ENCODE data around the gene SMPD3.

The SMPD3 gene

GRCh38 chr16:68375801-68376536, 72.3 kb downstream of the SMPD3 start:
- Histone ChIP-seq H3K4me3 (no peak overlapping the region), H3K36me3 (no peaks in the 10 kb centered on the region), H3K9me3 (replicated peaks in 1 of 11) (no peaks in the 10 kb centered on the region), H3K9ac (no peak overlapping the region), H3K27me3 (peaks cover 0 to 61% (median 13%) of the 10 kb centered on the region in 11 experiments; a peak in 17 of 22 replicates), H3K4me1 (peaks cover 25 to 44% (median 39%) of the 10 kb centered on the region in 10 experiments), H3K4me2 (no peak overlapping the region), H4K20me1 (peaks cover 0 to 70% (median 0%) of the 10 kb centered on the region in 11 experiments; a peak in 7 of 22 replicates), H3K27ac (no peak overlapping the region)
- no peak for TF ChIP-seq Cebpa-rat (IDR thresholded peaks at IDR 0.05)

GRCh38 chr16:68374961-68375660, 73.2 kb downstream of the SMPD3 start:
- Histone ChIP-seq H4K20me1 (peaks cover 0 to 75% (median 0%) of the 10 kb centered on the region in 11 experiments; a peak in 11 of 22 replicates), H3K27me3 (peaks cover 0 to 69% (median 19%) of the 10 kb centered on the region in 11 experiments; a peak in 17 of 22 replicates), H3K4me1 (peaks cover 33 to 53% (median 48%) of the 10 kb centered on the region in 10 experiments), H3K4me3 (no peak overlapping the region), H3K4me2 (no peak overlapping the region; a peak in 1 of 22 replicates), H3K36me3 (no peaks in the 10 kb centered on the region), H3K9me3 (replicated peaks in 1 of 11) (no peaks in the 10 kb centered on the region), H3K9ac (no peak overlapping the region), H3K27ac (no peak overlapping the region)
- no peak for TF ChIP-seq Cebpa-rat (IDR thresholded peaks at IDR 0.05)

- H3K27me3 ChIP-seq = peaks cover 0 to 66% (median 19%) of the 10 kb centered on the region in 11 experiments; a peak in 17 of 22 replicates
- H3K9ac ChIP-seq = no peak overlapping the region
- no peak overlapping the region for H3K4me3 ChIP-seq
Measured at GRCh38 chr16:68374246-68374805, 74.0 kb downstream of the SMPD3 start.

GRCh38 chr16:68373528-68374245, 74.6 kb downstream of the SMPD3 start:
- no peak for TF ChIP-seq Cebpa-rat (IDR thresholded peaks at IDR 0.05)
- Histone ChIP-seq H3K27ac (no peak overlapping the region), H3K27me3 (peaks cover under 1 to 66% (median 21%) of the 10 kb centered on the region in 11 experiments; a peak in 19 of 22 replicates), H3K4me1 (peaks cover 40 to 56% (median 51%) of the 10 kb centered on the region in 10 experiments), H3K36me3 (no peaks in the 10 kb centered on the region), H3K9me3 (replicated peaks in 1 of 11) (no peaks in the 10 kb centered on the region), H3K9ac (no peak overlapping the region), H3K4me3 (no peak overlapping the region), H4K20me1 (peaks cover 0 to 74% (median 0%) of the 10 kb centered on the region in 11 experiments; a peak in 11 of 22 replicates), H3K4me2 (peak overlapping the region in 7 of 11 experiments; percentile 4 to 84 (median 29); a peak in 7 of 22 replicates)

More at GRCh38 chr16:68374246-68374805, 74.0 kb downstream of the SMPD3 start:
- no peak overlapping the region for H3K4me2 ChIP-seq
- no peaks in the 10 kb centered on the region for H3K9me3 ChIP-seq (replicated peaks in 1 of 11)
- no peak for TF ChIP-seq Cebpa-rat (IDR thresholded peaks at IDR 0.05)
- no peak overlapping the region for H3K27ac ChIP-seq
- H3K36me3 ChIP-seq = no peaks in the 10 kb centered on the region
- H4K20me1 ChIP-seq = peaks cover 0 to 75% (median 0%) of the 10 kb centered on the region in 11 experiments; a peak in 11 of 22 replicates
- H3K4me1 ChIP-seq = peaks cover 40 to 56% (median 51%) of the 10 kb centered on the region in 10 experiments

GRCh38 chr16:68372806-68373205, 75.5 kb downstream of the SMPD3 start:
- Histone ChIP-seq H3K36me3 (no peaks in the 10 kb centered on the region), H3K9ac (no peak overlapping the region), H3K4me2 (peak overlapping the region in 7 of 11 experiments; percentile 4 to 84 (median 29); a peak in 7 of 22 replicates), H3K4me1 (peaks cover 35 to 57% (median 52%) of the 10 kb centered on the region in 10 experiments), H3K27me3 (peaks cover 6 to 72% (median 28%) of the 10 kb centered on the region in 11 experiments; a peak in 20 of 22 replicates), H3K4me3 (no peak overlapping the region), H3K9me3 (replicated peaks in 1 of 11) (no peaks in the 10 kb centered on the region), H3K27ac (no peak overlapping the region), H4K20me1 (peaks cover 0 to 76% (median 0%) of the 10 kb centered on the region in 11 experiments; a peak in 11 of 22 replicates)
- no peak for TF ChIP-seq Cebpa-rat (IDR thresholded peaks at IDR 0.05)

- H3K27me3 ChIP-seq = peaks cover 10 to 76% (median 32%) of the 10 kb centered on the region in 11 experiments; a peak in 20 of 22 replicates
- peaks cover 35 to 62% (median 57%) of the 10 kb centered on the region in 10 experiments for H3K4me1 ChIP-seq
- no peak overlapping the region for H3K27ac ChIP-seq
- peak overlapping the region in 5 of 11 experiments; percentile 77 to 94 (median 84); a peak in 4 of 22 replicates for H3K4me2 ChIP-seq
- H3K9ac ChIP-seq = no peak overlapping the region
- H4K20me1 ChIP-seq = peaks cover 0 to 78% (median 0%) of the 10 kb centered on the region in 11 experiments; a peak in 11 of 22 replicates
- H3K36me3 ChIP-seq = no peaks in the 10 kb centered on the region
- no peaks in the 10 kb centered on the region for H3K9me3 ChIP-seq (replicated peaks in 1 of 11)
- TF ChIP-seq Cebpa-rat (IDR thresholded peaks at IDR 0.05) = no peak
- H3K4me3 ChIP-seq = no peak overlapping the region
Measured at GRCh38 chr16:68372381-68372720, 76.0 kb downstream of the SMPD3 start.

- H3K36me3 ChIP-seq = no peaks in the 10 kb centered on the region
- peaks cover 10 to 80% (median 35%) of the 10 kb centered on the region in 11 experiments; a peak in 20 of 22 replicates for H3K27me3 ChIP-seq
- peaks cover 0 to 76% (median 0%) of the 10 kb centered on the region in 11 experiments; a peak in 11 of 22 replicates for H4K20me1 ChIP-seq
- H3K4me1 ChIP-seq = peaks cover 35 to 67% (median 60%) of the 10 kb centered on the region in 10 experiments
- H3K9me3 ChIP-seq (replicated peaks in 1 of 11) = no peaks in the 10 kb centered on the region
- TF ChIP-seq Cebpa-rat (IDR thresholded peaks at IDR 0.05) = no peak
- peak overlapping the region in 10 of 11 experiments; percentile 65 to 94 (median 84); a peak in 21 of 22 replicates for H3K4me2 ChIP-seq
- H3K9ac ChIP-seq = 0 out of 22 replicates have a peak overlapping the region, but pooled peaks of 1 of the 11 experiments have one; percentile 35
- H3K27ac ChIP-seq = no peak overlapping the region
- no peak overlapping the region for H3K4me3 ChIP-seq
Measured at GRCh38 chr16:68371706-68372380, 76.5 kb downstream of the SMPD3 start.
